Measurements from ENCODE around the gene PTPRN2. TPM values are rescaled to one million over a fixed set of nuclear protein-coding genes. Genes with fewer than 3 reads are reported as not detected.

Gene PTPRN2
- total RNA-seq, 1 experiment from 2014 or later, result 0.11 TPM

DNA sequence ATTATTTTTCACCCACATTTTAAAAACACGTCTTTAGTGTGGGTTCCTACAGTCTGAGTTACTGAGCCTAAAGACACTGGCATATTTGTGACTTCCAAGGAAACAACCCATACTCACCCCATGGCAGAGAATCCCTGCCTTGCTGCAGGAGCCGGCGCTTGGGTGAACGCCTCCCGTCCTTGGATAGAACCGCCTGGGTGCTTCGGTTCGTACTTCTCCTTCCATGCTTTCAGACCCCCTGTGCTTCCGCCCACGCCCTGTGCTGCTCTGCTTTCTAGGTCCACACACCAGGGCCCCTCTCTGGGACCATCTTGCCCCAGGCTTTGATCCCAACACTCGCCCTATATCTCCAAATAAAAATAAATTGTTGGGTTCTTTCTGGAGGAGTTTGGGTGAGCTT, 125.8 kb downstream of the PTPRN2 start:
- H3K4me3 ChIP-seq (ENCODE audit: low read depth, low read length, poor library complexity, severe bottlenecking), result no peak overlapping the region
- no TSS peak for BruUV-seq (replicated peaks)
- no peak for DNase-seq (ENCODE audit: low spot score)
- H3K36me3 ChIP-seq (ENCODE audit: insufficient read depth, low read length, poor library complexity, severe bottlenecking), result no peaks in the 10 kb centered on the region
- H3K4me1 ChIP-seq (ENCODE audit: insufficient read depth, low read length, poor library complexity, severe bottlenecking), result no peaks in the 10 kb centered on the region
- no peaks in the 10 kb centered on the region for H3K27me3 ChIP-seq (replicated peaks; ENCODE audit: insufficient read depth, low read depth, low read length, poor library complexity)
- no peaks in the 10 kb centered on the region for H3K9me3 ChIP-seq (ENCODE audit: low read depth, low read length, poor library complexity, severe bottlenecking)
- intact Hi-C loops (cut with micrococcal nuclease; ENCODE audit: unreplicated experiment), result no loop called here
- TF ChIP-seq, protein P1, sequence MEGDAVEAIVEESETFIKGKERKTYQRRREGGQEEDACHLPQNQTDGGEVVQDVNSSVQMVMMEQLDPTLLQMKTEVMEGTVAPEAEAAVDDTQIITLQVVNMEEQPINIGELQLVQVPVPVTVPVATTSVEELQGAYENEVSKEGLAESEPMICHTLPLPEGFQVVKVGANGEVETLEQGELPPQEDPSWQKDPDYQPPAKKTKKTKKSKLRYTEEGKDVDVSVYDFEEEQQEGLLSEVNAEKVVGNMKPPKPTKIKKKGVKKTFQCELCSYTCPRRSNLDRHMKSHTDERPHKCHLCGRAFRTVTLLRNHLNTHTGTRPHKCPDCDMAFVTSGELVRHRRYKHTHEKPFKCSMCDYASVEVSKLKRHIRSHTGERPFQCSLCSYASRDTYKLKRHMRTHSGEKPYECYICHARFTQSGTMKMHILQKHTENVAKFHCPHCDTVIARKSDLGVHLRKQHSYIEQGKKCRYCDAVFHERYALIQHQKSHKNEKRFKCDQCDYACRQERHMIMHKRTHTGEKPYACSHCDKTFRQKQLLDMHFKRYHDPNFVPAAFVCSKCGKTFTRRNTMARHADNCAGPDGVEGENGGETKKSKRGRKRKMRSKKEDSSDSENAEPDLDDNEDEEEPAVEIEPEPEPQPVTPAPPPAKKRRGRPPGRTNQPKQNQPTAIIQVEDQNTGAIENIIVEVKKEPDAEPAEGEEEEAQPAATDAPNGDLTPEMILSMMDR (conservative IDR thresholded peaks at IDR 0.05; ENCODE audit: low read depth, low read length), result no peak
- no peak for TF ChIP-seq EZH2 (IDR thresholded peaks at IDR 0.05; ENCODE audit: borderline replicate concordance, low read depth, low read length, poor library complexity, severe bottlenecking)
- POLR2A ChIA-PET (ENCODE audit: low non-redundant PET), result no interaction called here
- H3K27ac ChIP-seq (ENCODE audit: low read depth, low read length, poor library complexity, severe bottlenecking), result no peak overlapping the region
- CTCF ChIA-PET, result no interaction called here

DNA sequence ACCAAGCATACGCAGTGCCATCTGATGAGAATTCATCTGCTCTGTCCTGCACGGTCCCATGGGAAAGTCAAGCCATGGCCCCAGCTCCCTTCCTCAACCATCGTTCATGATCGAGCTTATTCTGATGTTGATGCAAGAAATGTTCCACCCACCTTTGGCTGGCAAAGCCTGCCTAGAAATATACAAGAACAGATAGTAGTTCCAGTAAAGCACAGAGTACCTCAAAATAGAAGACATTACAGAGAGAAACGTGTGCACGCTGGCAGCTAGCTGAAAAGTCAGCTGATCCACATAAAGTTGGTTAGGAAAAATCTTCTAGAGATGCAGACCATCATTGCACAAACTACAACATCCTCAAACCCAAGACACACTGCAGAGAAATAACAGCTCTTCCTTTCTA, 127.0 kb downstream of the PTPRN2 start:
- intact Hi-C loops (cut with micrococcal nuclease; ENCODE audit: unreplicated experiment), result no loop called here
- TF ChIP-seq, protein P1 (conservative IDR thresholded peaks at IDR 0.05; ENCODE audit: low read depth, low read length), result no peak
- no peak for TF ChIP-seq EZH2 (IDR thresholded peaks at IDR 0.05; ENCODE audit: borderline replicate concordance, low read depth, low read length, poor library complexity, severe bottlenecking)
- Histone ChIP-seq H3K4me1 (ENCODE audit: insufficient read depth, low read length, poor library complexity, severe bottlenecking) (no peaks in the 10 kb centered on the region), H3K27me3 (replicated peaks; ENCODE audit: insufficient read depth, low read depth, low read length, poor library complexity) (no peaks in the 10 kb centered on the region), H3K4me3 (ENCODE audit: low read depth, low read length, poor library complexity, severe bottlenecking) (no peak overlapping the region), H3K9me3 (ENCODE audit: low read depth, low read length, poor library complexity, severe bottlenecking) (no peaks in the 10 kb centered on the region), H3K36me3 (ENCODE audit: insufficient read depth, low read length, poor library complexity, severe bottlenecking) (no peaks in the 10 kb centered on the region), H3K27ac (ENCODE audit: low read depth, low read length, poor library complexity, severe bottlenecking) (no peak overlapping the region)
- POLR2A ChIA-PET (ENCODE audit: low non-redundant PET), result interaction anchor here (0.6 kb wide), 1 partner anchor 458 kb away, joined by 8 read pairs; no protein-coding TSS in a partner anchor
- BruUV-seq (replicated peaks), result no TSS peak
- CTCF ChIA-PET, result no interaction called here
- DNase-seq (ENCODE audit: low spot score), result no peak

DNA sequence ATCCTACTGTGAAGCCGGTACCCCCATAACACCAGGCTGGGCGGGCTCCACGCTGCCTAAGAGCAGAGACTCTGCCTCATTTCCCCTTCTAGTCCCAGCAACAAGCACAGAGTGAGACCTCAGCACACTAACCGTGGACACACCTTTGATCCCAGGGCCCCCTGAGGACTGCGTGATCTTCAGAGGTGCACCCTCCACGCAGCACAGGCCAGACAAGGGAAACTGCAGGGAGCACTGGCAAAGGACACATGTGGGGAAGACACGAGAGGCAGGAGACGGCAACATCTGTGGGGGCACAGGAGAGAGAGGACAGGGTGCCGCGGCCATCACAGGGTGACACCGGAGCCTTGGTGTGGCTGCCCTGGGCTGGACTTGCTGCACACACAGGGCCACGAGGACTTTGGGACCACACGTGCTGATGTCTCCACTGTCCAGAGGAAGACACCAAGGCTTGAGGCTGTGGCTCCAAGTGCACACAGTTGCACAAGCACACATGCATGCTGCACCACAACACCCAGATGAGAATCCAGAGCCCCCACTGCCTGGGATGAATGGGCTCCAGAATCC, 128.8 kb downstream of the PTPRN2 start:
- Histone ChIP-seq H3K4me3 (ENCODE audit: low read depth, low read length, poor library complexity, severe bottlenecking) (no peak overlapping the region), H3K27me3 (replicated peaks; ENCODE audit: insufficient read depth, low read depth, low read length, poor library complexity) (no peaks in the 10 kb centered on the region), H3K36me3 (ENCODE audit: insufficient read depth, low read length, poor library complexity, severe bottlenecking) (no peaks in the 10 kb centered on the region), H3K4me1 (ENCODE audit: insufficient read depth, low read length, poor library complexity, severe bottlenecking) (no peaks in the 10 kb centered on the region), H3K27ac (ENCODE audit: low read depth, low read length, poor library complexity, severe bottlenecking) (no peak overlapping the region), H3K9me3 (ENCODE audit: low read depth, low read length, poor library complexity, severe bottlenecking) (no peaks in the 10 kb centered on the region)
- DNase-seq (ENCODE audit: low spot score), result no peak
- intact Hi-C loops (cut with micrococcal nuclease; ENCODE audit: unreplicated experiment), result no loop called here
- POLR2A ChIA-PET (ENCODE audit: low non-redundant PET), result no interaction called here
- CTCF ChIA-PET, result no interaction called here
- no peak for TF ChIP-seq EZH2 (IDR thresholded peaks at IDR 0.05; ENCODE audit: borderline replicate concordance, low read depth, low read length, poor library complexity, severe bottlenecking)
- TF ChIP-seq, protein P1 (conservative IDR thresholded peaks at IDR 0.05; ENCODE audit: low read depth, low read length), result no peak
- BruUV-seq (replicated peaks), result no TSS peak

Measured in A673 (cell line).